ENCODE results near the gene GLYATL1.

GLYATL1 gene

DNA sequence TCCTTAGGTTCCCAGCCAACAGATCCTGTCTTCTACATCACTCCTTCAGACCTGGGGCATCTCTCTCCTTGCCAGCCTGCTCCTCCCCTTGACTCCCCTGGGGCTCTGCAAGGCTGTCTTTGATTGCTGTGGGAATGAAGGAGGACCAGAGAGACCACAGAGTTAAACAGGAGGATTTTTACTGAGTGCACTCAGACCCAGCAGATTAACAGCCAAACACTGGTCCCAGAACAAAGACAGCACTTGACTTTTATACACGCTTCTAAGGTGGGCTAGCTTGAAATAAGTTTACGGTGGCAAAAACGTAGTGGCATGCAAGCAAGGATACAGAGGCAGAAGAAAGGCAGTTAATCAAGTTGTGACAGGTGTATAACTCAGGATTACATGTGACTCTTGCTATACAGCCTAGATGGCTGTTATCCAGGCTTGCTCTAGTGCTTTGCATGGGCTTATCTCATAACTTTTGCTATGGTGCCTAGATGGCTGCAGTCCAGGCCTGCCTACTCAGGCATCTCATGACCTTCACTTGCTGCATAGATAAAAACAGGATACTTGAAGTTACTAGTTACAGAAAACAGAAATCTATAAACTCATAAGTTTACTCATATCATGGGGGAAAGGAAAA lies 22.0 kb upstream of the GLYATL1 start:
- Histone ChIP-seq H3K4me2 (ENCODE audit: low read length) (no peak overlapping the region), H3K4me1 (peaks cover 3% of the 10 kb centered on the region), H3K79me2 (no peaks in the 10 kb centered on the region), H2AFZ (no peak overlapping the region), H3K36me3 (ENCODE audit: control insufficient read depth, insufficient read depth, low read length) (no peaks in the 10 kb centered on the region), H3K27ac (no peak overlapping the region), H3K4me3 (ENCODE audit: low read depth, low read length) (no peak overlapping the region), H3K27me3 (ENCODE audit: control insufficient read depth, insufficient read depth, low read length) (no peaks in the 10 kb centered on the region), H3K9me3 (ENCODE audit: control insufficient read depth, low read length) (no peaks in the 10 kb centered on the region), H3K9ac (no peak overlapping the region)
- TF ChIP-seq, protein P1, sequence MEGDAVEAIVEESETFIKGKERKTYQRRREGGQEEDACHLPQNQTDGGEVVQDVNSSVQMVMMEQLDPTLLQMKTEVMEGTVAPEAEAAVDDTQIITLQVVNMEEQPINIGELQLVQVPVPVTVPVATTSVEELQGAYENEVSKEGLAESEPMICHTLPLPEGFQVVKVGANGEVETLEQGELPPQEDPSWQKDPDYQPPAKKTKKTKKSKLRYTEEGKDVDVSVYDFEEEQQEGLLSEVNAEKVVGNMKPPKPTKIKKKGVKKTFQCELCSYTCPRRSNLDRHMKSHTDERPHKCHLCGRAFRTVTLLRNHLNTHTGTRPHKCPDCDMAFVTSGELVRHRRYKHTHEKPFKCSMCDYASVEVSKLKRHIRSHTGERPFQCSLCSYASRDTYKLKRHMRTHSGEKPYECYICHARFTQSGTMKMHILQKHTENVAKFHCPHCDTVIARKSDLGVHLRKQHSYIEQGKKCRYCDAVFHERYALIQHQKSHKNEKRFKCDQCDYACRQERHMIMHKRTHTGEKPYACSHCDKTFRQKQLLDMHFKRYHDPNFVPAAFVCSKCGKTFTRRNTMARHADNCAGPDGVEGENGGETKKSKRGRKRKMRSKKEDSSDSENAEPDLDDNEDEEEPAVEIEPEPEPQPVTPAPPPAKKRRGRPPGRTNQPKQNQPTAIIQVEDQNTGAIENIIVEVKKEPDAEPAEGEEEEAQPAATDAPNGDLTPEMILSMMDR (IDR thresholded peaks at IDR 0.05): no peak

DNA sequence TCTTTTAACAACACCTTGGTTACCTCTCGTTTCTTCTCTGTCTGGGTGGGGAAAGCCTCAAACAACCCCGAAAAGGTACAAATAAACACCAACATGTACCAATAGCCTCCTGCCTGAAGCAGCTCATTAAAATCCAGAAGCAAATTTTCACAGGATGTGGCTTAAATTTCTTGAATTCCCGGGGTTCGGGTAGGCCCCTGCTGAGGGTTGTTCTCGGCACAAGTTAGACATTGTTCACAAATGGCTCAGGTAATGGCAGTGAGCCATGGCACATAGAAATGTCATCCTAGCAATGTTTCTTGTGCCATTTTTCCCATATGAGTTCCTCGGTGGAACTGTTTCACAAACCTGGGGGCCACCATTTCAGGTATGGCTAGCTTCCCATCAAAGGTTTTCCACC lies 19.7 kb upstream of the GLYATL1 start:
- Histone ChIP-seq H3K9me3 (ENCODE audit: control insufficient read depth, low read length) (no peaks in the 10 kb centered on the region), H3K9ac (no peak overlapping the region), H2AFZ (no peak overlapping the region), H3K27ac (no peak overlapping the region), H3K4me3 (ENCODE audit: low read depth, low read length) (no peak overlapping the region), H3K4me1 (peaks cover 3% of the 10 kb centered on the region), H3K36me3 (ENCODE audit: control insufficient read depth, insufficient read depth, low read length) (no peaks in the 10 kb centered on the region), H3K27me3 (ENCODE audit: control insufficient read depth, insufficient read depth, low read length) (no peaks in the 10 kb centered on the region), H3K79me2 (no peaks in the 10 kb centered on the region), H3K4me2 (ENCODE audit: low read length) (no peak overlapping the region)
- TF ChIP-seq, protein P1 (IDR thresholded peaks at IDR 0.05): no peak

DNA sequence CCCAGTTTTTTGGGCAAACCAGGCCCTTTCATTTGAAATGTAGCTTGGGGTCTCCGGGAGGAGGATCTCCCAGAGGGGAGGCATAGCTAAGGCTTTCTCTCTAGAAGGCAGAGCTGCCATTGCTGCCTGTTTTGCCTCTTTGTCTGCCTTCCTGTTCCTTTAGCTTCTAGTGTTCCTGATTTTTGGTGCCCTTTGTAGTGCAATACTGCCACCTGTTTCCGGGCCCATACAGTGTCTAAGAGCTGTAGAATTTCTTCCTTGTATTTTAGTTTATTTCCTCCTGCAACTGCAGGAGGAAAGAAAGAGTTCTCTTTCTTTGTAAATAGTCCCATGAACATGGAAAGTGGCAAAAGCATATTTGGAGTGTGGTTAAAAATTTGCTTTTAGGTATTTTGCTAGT lies 19.3 kb upstream of the GLYATL1 start:
- H3K4me2 ChIP-seq (ENCODE audit: low read length): no peak overlapping the region
- H3K27me3 ChIP-seq (ENCODE audit: control insufficient read depth, insufficient read depth, low read length): no peaks in the 10 kb centered on the region
- H3K9me3 ChIP-seq (ENCODE audit: control insufficient read depth, low read length): no peaks in the 10 kb centered on the region
- H3K36me3 ChIP-seq (ENCODE audit: control insufficient read depth, insufficient read depth, low read length): no peaks in the 10 kb centered on the region
- H2AFZ ChIP-seq: no peak overlapping the region
- no peak overlapping the region for H3K9ac ChIP-seq
- H3K4me1 ChIP-seq: peaks cover 3% of the 10 kb centered on the region
- no peaks in the 10 kb centered on the region for H3K79me2 ChIP-seq
- no peak overlapping the region for H3K27ac ChIP-seq
- H3K4me3 ChIP-seq (ENCODE audit: low read depth, low read length): no peak overlapping the region
- TF ChIP-seq, protein P1 (IDR thresholded peaks at IDR 0.05): no peak

DNA sequence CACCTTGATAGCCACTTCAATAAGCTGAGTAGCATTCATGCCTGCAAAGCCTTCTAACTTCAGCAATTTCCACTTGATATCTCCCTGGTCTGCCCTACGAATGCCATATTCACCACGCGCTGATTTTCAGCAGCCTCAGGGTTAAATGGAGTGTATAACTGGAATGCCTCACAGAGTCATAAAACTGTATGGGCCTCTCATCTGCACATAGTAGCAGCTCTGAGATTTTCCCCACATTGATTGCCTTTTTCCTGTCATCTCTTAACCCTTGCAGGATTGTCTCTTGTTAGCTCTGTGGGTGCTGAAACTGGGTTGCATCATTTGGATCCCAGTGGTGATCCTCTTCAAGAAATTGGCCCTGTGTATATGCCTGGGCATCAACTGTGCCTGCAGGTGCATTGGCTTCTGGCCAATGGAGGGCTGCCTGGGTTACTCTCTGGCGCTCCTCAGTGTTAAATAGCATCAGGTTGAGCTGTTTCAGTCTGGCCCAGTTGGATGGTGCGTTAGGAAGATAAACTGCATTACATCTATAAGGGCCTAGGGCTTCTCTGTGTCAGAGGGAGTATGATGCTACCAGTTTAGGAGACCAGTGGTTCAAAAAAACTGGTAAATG lies 17.4 kb upstream of the GLYATL1 start:
- no peak overlapping the region for H3K27ac ChIP-seq
- no peaks in the 10 kb centered on the region for H3K36me3 ChIP-seq (ENCODE audit: control insufficient read depth, insufficient read depth, low read length)
- H2AFZ ChIP-seq: no peak overlapping the region
- H3K4me2 ChIP-seq (ENCODE audit: low read length): no peak overlapping the region
- H3K9me3 ChIP-seq (ENCODE audit: control insufficient read depth, low read length): no peaks in the 10 kb centered on the region
- no peaks in the 10 kb centered on the region for H3K4me1 ChIP-seq
- TF ChIP-seq, protein P1 (IDR thresholded peaks at IDR 0.05): no peak
- no peaks in the 10 kb centered on the region for H3K79me2 ChIP-seq
- H3K9ac ChIP-seq: no peak overlapping the region
- no peaks in the 10 kb centered on the region for H3K27me3 ChIP-seq (ENCODE audit: control insufficient read depth, insufficient read depth, low read length)
- no peak overlapping the region for H3K4me3 ChIP-seq (ENCODE audit: low read depth, low read length)

DNA sequence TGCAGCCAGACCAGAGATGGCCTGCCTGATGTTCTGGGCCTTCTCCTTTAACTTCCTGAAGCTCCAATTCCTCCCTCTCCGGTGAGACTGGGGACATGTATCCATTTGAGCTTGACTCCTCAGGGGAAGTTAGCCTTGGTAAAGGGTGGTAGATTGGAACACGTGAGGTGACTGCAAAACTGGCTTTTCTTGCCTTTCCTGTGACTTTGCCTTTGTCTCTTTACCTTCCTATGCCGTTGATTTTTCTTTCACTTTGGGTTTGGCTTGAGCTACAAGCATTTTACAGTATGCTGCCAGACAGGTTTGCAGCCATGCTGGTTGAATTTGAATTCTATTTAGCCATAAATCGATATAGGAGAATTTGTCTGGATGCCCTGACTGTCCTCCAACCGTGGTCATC lies 16.8 kb upstream of the GLYATL1 start:
- no peak overlapping the region for H3K27ac ChIP-seq

More for the DNA sequence above, 16.8 kb upstream of the GLYATL1 start:
- no peak overlapping the region for H3K4me2 ChIP-seq (ENCODE audit: low read length)
- no peak overlapping the region for H3K4me3 ChIP-seq (ENCODE audit: low read depth, low read length)
- no peaks in the 10 kb centered on the region for H3K27me3 ChIP-seq (ENCODE audit: control insufficient read depth, insufficient read depth, low read length)
- TF ChIP-seq, protein P1 (IDR thresholded peaks at IDR 0.05): no peak
- no peak overlapping the region for H3K9ac ChIP-seq
- H3K79me2 ChIP-seq: no peaks in the 10 kb centered on the region
- H3K36me3 ChIP-seq (ENCODE audit: control insufficient read depth, insufficient read depth, low read length): no peaks in the 10 kb centered on the region
- H2AFZ ChIP-seq: no peak overlapping the region
- H3K9me3 ChIP-seq (ENCODE audit: control insufficient read depth, low read length): no peaks in the 10 kb centered on the region
- no peaks in the 10 kb centered on the region for H3K4me1 ChIP-seq
